Subcutaneous abdominal adipose tissue (tissue), 5 donors: ENCODE results near the gene ZNF345.

Experiments used
- H3K27ac ChIP-seq: one replicate; pipeline ENCODE4 v1.7.0; 2013; ENCODE audit warnings: low read depth, mild to moderate bottlenecking, inconsistent platforms, low read length, moderate library complexity
- H3K27me3 ChIP-seq, 5 donors: one replicate each; pipeline ENCODE4 v1.7.0; 2013; ENCODE audit warnings: low read length in 5 of 5, inconsistent platforms in 1 of 5; ENCODE audit not compliant: control insufficient read depth in 5 of 5, insufficient read depth in 4 of 5
- H3K36me3 ChIP-seq, 5 donors: one replicate each; pipeline ENCODE4 v1.7.0; 2013; ENCODE audit warnings: low read length in 5 of 5; ENCODE audit not compliant: control insufficient read depth in 5 of 5, insufficient read depth in 5 of 5
- H3K4me1 ChIP-seq, 5 donors: one replicate each; pipeline ENCODE4 v1.7.0; 2013; ENCODE audit warnings: low read length in 5 of 5, mild to moderate bottlenecking in 3 of 5, moderate library complexity in 1 of 5; ENCODE audit not compliant: control insufficient read depth in 5 of 5, insufficient read depth in 5 of 5
- H3K4me3 ChIP-seq, 5 donors: one replicate each; pipeline ENCODE4 v1.7.0; 2013; ENCODE audit warnings: low read length in 5 of 5, low read depth in 1 of 5
- H3K9ac ChIP-seq, 5 donors: one replicate each; pipeline ENCODE4 v1.7.0; 2013; ENCODE audit warnings: low read length in 5 of 5, mild to moderate bottlenecking in 4 of 5, moderate library complexity in 3 of 5
- H3K9me3 ChIP-seq, 5 donors: one replicate each; pipeline ENCODE4 v1.7.0; 2013; ENCODE audit warnings: low read length in 5 of 5; ENCODE audit not compliant: control insufficient read depth in 5 of 5
- donor health status: healthy.
- donor health status: healthy.
- donor health status: healthy.
- donor health status: healthy.
- donor health status: healthy.

The ZNF345 gene

DNA sequence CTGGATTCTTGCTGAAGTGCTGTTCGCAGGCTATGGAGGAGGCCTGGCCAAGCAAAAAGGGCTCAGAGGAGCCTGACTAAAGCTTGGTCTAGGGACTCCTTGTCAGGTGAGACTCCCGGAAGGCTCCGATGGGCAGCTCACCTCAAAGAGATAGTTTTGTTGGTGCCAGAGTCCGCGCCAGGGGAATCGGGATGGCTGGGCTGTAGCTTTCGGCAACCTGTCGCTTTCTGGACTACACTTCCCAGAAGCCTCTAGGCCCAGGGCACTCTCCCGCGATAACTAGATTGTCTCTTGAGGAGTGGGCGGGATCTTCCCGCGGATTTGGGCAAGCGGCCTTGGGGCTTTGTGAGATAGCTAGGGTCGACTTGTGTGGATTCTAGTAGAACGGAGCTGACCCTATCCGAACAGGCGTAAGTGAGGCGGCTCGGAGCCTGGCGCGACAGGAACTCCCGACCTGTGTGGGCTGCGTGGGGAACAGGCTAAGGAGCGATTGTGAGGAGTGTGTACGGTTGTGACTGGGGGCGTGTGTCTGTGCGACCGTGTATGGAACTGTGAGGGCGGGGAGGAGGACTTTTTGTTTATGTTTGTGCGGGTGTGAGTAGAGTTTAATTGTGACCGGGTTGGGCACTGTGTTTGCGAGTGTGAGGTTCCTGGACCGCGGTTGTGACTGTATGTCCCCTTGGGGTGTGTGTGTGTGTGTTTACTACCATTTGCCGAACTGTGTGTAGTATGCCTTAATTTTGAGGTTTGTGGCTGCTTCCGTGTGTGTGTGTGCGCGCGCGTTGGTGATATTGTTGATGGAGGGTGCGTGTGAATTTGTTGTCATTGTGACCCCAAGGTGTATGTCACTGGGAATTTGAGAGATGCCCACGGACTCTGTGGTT is at the start of gene ZNF345:
ZNF345 (plus strand) TSS at position 318 of the 884 bp plus-strand sequence. CDS start 25,955 bp downstream, outside the sequence.
- Histone ChIP-seq H3K27me3 (no peaks in the 10 kb centered on the region), H3K4me1 (peaks cover 0 to 23% (median 22%) of the 10 kb centered on the region in 5 donors), H3K9ac (peak within 1 kb of the TSS; percentile 79 to 97 (median 94)), H3K9me3 (peaks cover 0 to 15% (median 4%) of the 10 kb centered on the region in 5 donors), H3K36me3 (peaks cover 4 to 17% (median 12%) of the 10 kb centered on the region in 5 donors), H3K27ac (peak within 1 kb of the TSS; percentile 81), H3K4me3 (peak within 1 kb of the TSS; percentile 91 to 99 (median 94))

GRCh38 chr19:36805364-36805763 is 45.3 kb upstream of the ZNF345 start:
- Histone ChIP-seq H3K4me1 (no peaks in the 10 kb centered on the region), H3K27ac (no peak overlapping the region), H3K36me3 (peaks cover 4 to 25% (median 13%) of the 10 kb centered on the region in 5 donors), H3K9ac (no peak overlapping the region), H3K27me3 (no peaks in the 10 kb centered on the region), H3K4me3 (peak overlapping the region in 1 of 5 donors; percentile 42), H3K9me3 (peaks cover 23 to 83% (median 69%) of the 10 kb centered on the region in 5 donors)

DNA sequence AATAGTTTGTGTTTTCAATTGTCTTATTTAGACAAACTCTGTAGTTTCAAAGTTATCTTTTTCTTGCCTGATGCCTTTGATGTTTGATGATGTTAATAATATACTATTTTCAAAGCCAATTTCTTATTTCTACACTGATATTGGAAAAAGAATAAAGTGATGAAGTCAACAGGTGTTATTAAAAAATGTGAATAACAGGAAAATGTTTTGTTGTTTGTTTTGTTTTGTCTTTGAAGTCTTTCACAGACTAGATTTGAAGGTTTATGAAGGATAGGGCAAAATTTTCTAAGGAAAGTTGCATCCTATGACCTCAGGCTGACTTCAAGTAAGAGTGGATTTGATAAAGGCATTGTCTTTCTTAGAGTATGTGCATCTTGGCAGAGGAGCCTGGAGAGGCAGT is 43.6 kb upstream of the ZNF345 start:
- Histone ChIP-seq H3K4me1 (no peaks in the 10 kb centered on the region), H3K27ac (no peak overlapping the region), H3K4me3 (peak overlapping the region in 2 of 5 donors; percentile 37 to 42), H3K36me3 (peaks cover 4 to 25% (median 10%) of the 10 kb centered on the region in 5 donors), H3K27me3 (no peaks in the 10 kb centered on the region), H3K9me3 (peaks cover 32 to 87% (median 77%) of the 10 kb centered on the region in 5 donors), H3K9ac (no peak overlapping the region)

DNA sequence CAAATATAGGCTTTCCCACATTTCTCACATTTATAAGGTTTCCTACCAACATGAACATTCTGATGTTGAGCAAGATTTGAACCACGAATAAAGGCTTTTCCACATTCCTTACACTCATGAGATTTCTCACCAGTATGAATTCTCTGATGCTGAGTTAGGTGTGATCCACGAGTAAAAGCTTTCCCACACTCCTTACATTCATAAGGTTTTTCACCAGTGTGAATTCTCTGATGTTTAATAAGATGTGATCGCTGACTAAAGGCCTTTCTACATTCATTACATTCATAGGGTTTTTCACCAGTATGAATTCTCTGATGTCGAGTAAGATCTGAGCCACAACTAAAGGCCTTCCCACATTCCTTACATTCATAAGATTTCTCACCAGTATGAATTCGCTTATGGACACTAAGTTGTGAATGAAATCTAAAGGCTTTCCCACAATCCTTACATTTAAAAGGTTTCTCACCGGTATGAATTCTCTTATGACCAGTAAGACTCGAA is 31.5 kb upstream of the ZNF345 start:
- peak overlapping the region; percentile 28 to 70 (median 47) for H3K4me3 ChIP-seq
- H3K9ac ChIP-seq = no peak overlapping the region
- H3K27me3 ChIP-seq = no peaks in the 10 kb centered on the region
- peaks cover 77 to 99% (median 89%) of the 10 kb centered on the region in 5 donors for H3K9me3 ChIP-seq
- H3K27ac ChIP-seq = no peak overlapping the region
- peaks cover 0 to 2% (median 0%) of the 10 kb centered on the region in 5 donors for H3K4me1 ChIP-seq
- peaks cover 46 to 60% (median 51%) of the 10 kb centered on the region in 5 donors for H3K36me3 ChIP-seq

DNA sequence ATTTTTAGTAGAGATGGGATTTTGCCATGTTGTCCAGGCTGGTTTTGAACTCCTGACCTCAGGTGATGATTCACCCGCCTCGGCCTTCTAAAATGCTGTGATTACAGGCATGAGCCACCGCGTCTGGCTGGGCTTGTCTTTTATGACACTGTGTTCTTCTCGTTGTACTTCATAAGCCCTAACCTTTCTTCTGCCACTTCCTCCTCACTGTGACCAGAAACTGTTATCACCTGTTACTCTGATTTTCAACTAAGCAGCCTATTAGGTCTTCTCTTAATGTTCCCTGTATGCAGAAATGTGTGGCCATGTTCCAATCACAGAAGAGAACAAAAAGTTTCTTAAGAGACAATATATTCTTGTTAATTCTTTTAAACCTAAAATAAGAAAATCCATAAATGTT is 28.9 kb upstream of the ZNF345 start:
- H3K9me3 ChIP-seq = peaks cover 76 to 97% (median 87%) of the 10 kb centered on the region in 5 donors
- H3K9ac ChIP-seq = no peak overlapping the region
- H3K4me3 ChIP-seq = peak overlapping the region; percentile 14 to 69 (median 37)
- peaks cover 59 to 69% (median 64%) of the 10 kb centered on the region in 5 donors for H3K36me3 ChIP-seq
- H3K27ac ChIP-seq = no peak overlapping the region
- H3K4me1 ChIP-seq = peaks cover 0 to 2% (median 0%) of the 10 kb centered on the region in 5 donors
- H3K27me3 ChIP-seq = no peaks in the 10 kb centered on the region

- Histone ChIP-seq H3K36me3 (peaks cover 9 to 39% (median 31%) of the 10 kb centered on the region in 5 donors), H3K9ac (no peak overlapping the region), H3K9me3 (peaks cover 40 to 80% (median 71%) of the 10 kb centered on the region in 5 donors), H3K4me1 (peaks cover 0 to 12% (median 12%) of the 10 kb centered on the region in 5 donors), H3K4me3 (peak overlapping the region in 1 of 5 donors; percentile 2), H3K27me3 (no peaks in the 10 kb centered on the region), H3K27ac (no peak overlapping the region)
These were observed 17.2 kb upstream of the ZNF345 start for GRCh38 chr19:36833430-36833829.

DNA sequence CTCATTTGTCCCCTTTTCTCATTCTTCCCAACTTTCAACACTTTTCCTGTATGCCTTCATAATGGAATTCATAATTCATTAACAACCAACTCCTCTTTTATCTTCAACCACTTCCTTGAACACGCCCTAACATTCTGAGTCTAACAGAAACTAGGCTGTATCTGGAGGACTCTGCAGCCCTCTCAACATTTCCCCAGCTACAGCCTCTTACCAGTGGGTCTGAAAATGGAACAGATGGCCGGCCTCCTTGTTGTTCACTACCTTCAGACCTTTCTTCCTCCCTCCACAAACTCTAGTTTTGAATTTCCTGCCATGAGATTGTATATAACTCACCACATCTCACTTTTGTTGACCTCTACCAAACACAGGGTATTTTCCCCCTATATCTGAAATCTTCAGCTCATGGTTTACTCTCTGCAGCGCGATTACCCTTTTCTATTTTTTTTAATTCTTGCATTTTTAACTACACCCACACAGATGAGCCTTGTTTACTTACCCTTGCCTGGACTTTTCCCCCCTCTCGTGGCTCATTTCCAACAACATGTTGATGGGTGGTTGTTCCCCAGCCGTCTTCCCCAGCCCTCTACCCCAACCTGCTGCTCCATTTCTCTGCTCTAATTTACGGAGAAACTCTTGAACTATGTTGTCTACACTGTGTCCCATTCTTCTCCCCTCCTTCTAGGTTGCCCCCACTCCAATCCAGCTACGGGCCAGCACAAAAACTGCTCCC is 13.3 kb upstream of the ZNF345 start:
- Histone ChIP-seq H3K9me3 (peaks cover 10 to 41% (median 34%) of the 10 kb centered on the region in 5 donors), H3K27ac (peak overlapping the region; percentile 89), H3K4me1 (peaks cover 2 to 21% (median 18%) of the 10 kb centered on the region in 5 donors), H3K9ac (peak overlapping the region; percentile 64 to 95 (median 83)), H3K4me3 (peak overlapping the region; percentile 93 to 100 (median 98)), H3K27me3 (no peaks in the 10 kb centered on the region), H3K36me3 (peaks cover 5 to 20% (median 16%) of the 10 kb centered on the region in 5 donors)

GRCh38 chr19:36837906-36838783 is 12.5 kb upstream of the ZNF345 start, which contains the start of gene ZNF790:
Gene ZNF790, minus strand, starts transcription at chr19:36838387. Its CDS starts 12,768 bp downstream, at chr19:36825619.
- peaks cover 5 to 33% (median 27%) of the 10 kb centered on the region in 5 donors for H3K9me3 ChIP-seq
- peak within 1 kb of the TSS; percentile 93 to 100 (median 98) for H3K4me3 ChIP-seq
- H3K27me3 ChIP-seq = no peaks in the 10 kb centered on the region
- H3K9ac ChIP-seq = peak within 1 kb of the TSS; percentile 82 to 95 (median 84)
- H3K36me3 ChIP-seq = peaks cover 3 to 16% (median 14%) of the 10 kb centered on the region in 5 donors
- peaks cover 2 to 21% (median 18%) of the 10 kb centered on the region in 5 donors for H3K4me1 ChIP-seq
- H3K27ac ChIP-seq = peak within 1 kb of the TSS; percentile 89
